SK-N-MC (cell line): ENCODE measurements around the gene RPA1.

Source experiments
- EZH2 ChIP-seq: fragments of 200-600 bp; sonication (generic); IDR thresholded peaks from one replicate; pipeline ENCODE4 v1.6.1; 2017; ENCODE audit warnings: antibody characterized with exemption
- POLR2AphosphoS5 ChIP-seq: IDR thresholded peaks from 2 replicates; pipeline ENCODE4 v1.6.1; 2012; ENCODE audit warnings: mild to moderate bottlenecking, low read depth, low read length, borderline replicate concordance

- no peak for TF ChIP-seq POLR2AphosphoS5
- no peak for TF ChIP-seq EZH2
These were observed 33.0 kb upstream of the RPA1 start for GRCh38 chr17:1796800-1797199.
